NOMO-1 treated with DMSO at 0.1 percent for 48 hours (cell line): ENCODE results near the gene PECR.
"Not testable (repeated sequence)": the region's sequence is repeated elsewhere in the genome, so short reads cannot be mapped to it uniquely, and the experiment has no call there.

Experiments used
- DNase-seq: peaks from one replicate; lab custom pipeline; 2025; ENCODE audit not compliant: unreplicated experiment; lab: John Stamatoyannopoulos, UW

Gene PECR

DNA sequence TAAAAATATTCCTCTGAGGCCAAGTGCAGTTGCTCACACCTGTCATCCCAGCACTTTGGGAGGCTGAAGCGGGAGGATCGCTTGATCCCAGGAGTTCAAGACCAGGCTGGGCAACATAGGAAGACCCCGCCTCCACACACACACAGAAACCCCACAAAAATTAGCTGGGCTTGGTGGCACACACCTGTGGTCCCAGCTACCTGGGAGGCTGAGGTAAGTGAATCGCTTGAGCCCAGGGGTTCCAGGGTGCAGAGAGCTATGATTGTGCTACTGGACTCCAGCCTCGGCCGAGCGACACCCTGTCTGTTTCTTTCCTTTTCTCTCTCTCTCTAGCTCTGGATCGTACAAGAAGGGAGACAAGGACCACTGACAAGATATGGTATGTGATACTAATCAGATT is 25.7 kb upstream of the PECR start:
- DNase-seq: no peak

DNA sequence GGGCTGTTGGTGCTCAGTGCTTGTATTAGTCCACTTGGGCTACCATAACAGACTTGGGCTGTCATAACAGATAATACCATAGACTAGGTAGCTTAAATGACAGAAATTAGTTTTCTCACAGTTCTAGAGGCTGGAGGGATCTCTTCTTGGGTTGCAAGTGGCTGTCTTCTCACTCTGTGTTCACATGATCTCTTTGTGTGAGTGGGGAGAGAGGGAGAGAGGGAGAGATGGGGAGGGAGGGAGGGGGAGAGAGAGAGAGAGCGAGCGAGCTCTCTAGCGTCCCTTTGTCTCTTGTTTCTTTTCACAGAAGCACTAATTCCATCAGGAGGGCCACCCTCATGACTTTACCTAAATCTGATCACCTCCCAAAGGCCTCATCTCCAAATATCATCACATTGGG is 23.1 kb upstream of the PECR start:
- DNase-seq: no peak

DNA sequence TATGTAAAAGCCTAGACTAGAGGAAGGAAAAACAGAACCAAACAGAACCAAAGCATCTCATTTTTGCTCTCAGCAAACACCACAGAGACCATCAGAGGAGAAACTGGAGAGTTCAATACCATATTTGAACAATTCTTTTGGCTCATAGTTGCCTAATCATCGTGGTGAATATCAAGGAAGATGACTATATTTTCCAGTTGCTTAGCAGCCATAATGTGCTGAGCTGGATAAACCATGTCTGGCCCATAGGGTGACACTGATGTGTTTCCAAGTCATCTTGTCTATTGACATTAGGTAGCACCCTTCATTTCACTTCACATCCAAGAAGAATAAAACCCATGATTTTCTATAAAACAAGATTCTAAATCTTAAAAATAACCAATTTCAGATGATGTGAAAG is 21.6 kb upstream of the PECR start:
- no peak for DNase-seq

DNA sequence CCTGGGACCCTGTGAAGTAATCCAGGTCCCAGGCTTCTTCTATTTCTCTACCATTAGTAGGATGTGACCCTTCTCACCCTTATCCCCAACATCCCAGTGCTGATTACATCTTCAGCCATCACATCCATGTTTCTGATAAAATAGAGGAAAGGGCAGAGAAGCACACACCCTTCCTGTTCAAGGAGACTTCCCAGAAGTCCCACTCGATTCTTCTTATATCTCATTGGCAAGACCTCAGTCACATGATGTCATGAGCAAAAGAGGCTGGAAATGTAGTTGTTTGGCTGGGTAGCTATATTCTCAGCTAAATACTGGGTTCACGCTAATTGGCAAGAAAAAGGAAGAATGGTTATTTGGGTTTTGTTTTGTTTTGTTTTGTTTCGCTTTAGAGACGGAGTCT is 19.5 kb upstream of the PECR start:
- no peak for DNase-seq

DNA sequence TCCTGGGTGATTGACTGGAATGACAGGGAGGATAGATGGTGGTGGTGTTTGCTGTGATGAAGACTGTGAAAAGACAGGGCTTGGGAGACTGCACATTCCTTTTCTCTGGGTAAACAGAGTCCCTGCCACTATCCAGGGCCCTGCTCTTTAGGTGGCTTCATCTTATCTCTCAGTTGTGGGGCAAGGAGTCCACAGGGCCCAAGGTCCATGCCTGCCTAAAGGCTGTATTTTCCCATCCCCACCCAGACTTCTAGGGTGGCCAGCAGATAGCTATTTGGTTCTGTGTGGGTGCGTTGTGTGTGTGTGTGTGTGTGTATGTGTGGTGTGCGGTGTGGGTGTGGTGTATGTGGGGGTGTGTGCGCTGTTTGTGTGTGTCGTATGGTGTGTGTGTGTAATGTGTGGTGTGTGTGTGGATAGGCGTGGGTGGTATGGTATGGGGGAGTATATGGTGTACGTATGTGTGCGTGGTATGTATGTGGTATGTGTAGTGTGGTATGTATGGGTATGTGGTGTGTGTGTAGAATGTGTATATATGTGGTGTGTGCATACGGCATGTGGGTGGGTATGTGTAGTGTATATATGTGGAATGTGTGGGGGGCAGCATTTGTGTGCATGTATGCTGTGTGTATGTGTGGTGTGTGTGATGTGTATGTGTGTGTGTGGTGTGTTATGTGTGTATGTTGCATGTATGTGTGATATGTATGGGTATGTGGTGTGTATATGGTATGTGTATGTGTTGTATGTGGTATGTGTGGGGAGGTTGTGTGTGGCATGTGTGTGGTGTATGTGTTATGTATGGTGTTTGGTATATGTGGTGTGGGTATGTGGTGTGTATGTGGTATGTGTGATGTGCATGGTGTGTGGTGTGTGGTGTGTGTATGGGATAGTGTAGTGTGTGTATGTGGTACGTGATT is 17.1 kb upstream of the PECR start:
- no peak for DNase-seq

DNA sequence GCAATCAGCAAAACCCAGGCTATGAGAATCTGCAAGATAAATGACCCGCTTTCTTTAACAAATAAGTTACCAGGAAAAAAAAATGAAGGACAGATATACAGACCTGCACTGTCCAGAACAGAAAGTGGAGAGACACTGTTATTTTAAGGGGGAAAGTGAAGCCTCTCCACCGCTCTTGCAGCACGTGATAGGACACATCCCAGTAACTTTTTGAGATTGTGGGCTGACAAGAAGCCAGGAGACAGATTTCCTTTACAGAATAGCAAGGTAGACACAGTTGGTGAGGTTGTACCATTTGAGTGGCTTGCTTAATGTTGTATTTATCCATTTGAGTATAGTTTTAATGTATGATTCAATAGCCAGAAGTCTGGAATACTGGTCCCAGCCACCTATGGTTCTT is 13.1 kb upstream of the PECR start:
- no peak for DNase-seq

DNA sequence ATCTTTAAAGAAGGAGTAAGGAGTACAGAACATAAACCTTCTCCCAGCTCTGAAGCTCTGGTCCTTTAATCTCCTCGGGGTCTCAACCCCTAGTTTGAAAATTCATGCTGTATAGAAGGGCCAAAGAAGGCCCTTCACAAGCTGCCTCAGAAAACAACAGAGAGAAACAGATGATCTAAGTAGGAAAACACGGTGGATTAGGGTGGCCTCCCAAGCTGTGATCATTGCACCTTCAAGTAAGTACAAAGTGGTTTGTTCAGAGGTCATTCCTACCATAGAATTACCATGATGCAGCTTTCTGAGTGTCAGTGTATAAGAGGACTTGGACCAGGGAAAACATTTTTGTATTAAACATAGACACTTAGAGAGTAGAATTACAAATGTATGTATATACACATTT is 11.0 kb upstream of the PECR start:
- DNase-seq: no peak

DNA sequence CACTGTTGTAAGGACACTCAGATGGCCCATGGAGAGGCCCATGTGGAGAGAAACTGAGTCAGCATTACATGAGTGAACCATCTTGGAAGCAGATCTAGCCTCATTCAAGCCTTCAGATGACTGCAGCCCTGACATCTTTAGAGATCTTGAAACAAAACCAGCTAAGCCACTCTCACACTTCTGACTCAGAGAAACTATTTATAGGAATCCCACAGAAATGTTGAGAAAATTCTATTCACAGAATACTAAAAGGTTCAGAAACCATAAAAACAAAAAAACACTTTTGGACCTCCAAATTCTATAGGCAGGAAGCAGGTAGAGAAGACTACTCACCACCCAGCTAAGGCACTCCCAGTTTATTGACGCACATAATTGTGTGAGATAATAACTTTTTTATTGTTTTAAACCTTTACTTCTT is 8.8 kb upstream of the PECR start:
- DNase-seq: no peak

DNA sequence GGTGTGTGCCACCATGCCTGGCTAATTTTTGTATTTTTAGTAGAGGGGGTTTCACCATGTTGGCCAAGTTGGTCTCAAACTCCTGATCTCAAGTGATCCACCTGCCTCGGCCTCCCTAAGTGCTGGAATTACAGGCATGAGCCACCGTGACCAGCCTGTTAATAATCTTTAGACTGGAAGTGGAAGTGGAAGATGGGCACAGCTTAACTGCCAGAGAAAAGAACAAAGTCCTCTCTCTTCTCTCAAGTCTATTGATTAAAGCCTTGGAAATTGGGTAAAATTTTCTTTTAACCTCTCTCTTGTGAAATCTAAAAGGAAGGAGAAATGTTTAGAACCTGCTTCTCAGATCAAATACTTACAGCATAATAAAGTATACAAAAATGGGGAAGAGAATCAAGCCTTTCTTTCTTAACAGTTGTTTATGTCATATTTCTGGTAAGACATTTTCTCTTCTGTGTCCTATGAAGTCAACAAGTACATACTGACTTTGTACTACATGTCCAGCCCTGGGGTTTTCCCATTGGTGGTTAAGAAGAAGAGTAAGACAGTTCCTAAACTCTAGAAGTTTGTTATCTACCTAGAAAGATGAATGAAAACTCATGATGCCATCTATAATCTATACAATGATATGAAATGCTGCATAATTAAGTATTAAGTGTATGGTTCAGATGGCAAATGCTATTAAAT is 4.7 kb upstream of the PECR start:
- DNase-seq: peak; percentile 4

DNA sequence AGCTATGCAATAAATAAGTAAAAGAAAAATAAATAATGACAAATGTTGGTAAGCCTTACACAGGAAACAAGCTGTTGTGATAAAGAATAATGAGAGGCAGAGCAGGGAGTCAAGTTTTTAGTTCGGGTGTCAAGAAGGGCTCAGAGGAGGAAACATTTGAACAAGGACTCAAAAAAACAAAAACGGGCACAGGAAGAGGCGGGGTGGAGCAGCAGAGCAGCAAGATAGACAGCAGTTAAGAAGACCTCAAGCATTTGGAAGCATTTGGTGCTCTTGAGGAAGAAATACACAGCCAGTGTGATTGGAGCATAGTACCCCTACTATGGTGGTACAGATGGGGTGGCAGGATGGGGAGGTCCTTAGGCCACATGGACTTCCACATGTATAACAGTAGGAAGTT is 2.9 kb upstream of the PECR start:
- DNase-seq: no peak

DNA sequence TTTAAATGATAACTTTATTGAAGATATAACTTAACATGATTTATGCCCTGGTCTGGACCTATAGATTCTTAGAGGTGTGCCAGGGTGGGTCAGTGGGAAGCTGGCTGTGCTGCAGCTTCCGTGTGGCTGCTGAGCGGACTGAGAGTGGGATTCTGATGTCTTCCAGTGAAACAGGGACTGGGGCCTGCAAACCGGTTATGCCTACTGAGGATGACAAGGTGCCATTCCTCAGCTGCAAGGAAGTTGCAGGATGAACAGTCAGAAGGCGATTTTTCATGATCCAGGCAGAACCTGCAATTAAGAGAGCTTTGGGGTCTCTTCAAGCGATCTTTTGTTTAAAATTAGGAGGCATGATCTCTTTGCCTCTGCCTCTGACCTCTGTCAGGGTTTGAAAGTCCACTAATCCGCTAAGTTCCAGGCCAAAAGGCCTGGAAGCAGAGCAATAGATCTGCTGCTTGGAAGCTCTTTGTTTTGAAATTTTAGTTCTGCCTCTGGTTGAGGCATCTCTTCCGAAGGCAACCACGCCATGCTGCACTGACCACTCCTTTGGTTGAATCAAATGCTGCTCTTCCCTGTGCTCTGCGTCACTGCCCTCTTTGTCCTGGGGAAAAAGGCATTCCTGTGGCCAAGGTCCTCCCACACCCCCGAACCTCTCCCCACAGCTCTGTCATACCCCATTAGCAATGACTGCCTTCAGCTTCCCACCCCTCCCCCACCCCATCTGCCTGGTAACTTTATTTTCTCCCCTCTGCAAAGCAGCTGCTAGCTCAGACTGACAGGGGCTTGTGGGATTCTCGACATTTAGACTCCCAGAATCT is 2.1 kb upstream of the PECR start:
- DNase-seq: no peak

DNA sequence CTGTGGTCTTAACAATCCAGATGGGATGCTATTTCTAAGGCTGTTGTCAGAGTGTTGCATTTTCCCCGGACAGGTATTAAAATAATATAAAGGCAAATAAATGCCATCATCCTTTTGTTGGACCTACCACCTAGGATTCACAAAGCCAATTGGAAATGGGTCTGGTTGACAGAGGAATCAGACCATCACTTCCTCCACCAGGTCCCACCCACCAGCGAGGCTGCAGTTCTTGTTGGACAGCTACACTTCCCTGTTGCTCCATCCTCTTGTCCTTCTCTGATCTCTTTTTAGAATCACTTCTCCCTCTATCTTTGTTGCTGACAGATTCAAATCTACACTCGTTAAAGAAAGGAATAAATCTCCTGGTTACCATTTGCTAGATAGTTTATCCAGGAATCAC is 1.2 kb upstream of the PECR start:
- peak; percentile 78 for DNase-seq

DNA sequence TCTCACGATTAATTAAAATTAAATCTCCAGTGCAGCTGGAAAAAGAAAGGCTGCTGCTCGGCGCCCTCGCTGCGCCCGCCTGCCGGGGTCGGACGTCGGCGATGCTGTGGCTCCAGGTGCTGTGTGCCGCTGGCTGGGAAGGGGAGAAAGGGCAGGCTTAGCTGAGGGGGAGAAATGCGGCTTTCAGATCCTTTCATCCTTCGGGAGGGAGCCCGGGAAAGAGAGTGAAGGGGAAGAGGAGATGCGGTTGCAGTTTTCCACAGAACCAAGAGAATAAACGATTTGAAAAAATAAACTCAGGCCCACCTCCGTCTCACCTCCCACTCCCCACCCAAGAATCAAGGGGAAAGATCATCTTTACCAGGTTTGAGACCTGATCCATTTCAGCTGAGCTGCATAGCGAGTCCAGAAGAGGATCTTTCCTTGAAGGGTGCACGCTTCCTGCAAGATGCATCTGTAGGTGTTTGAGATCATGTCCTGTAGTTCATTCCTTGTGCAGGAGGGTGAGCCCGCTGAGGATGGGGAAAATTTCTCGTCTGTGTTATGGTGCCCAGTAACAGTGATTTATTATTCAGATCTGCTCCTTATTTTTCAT is 605 bp upstream of the PECR start:
- no peak for DNase-seq

DNA sequence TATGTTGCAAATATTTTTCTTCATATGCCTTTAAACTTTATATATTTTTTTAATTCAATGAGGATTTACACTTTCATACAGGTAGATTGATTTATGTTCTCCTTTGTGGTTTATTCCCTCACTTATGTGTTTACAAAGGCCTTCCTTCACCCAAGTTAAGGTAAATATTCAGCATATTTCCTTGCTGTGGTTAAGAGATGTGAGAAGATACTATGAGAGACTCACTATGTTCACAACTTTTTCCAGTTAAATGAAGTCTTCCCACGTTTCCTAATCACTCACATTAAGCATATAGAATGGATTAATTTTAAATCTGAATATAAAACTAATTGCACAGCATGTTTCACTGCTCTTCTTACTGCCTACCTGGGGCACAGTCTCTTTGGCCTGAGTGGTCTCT is 597 bp downstream of the PECR start:
- no peak for DNase-seq

DNA sequence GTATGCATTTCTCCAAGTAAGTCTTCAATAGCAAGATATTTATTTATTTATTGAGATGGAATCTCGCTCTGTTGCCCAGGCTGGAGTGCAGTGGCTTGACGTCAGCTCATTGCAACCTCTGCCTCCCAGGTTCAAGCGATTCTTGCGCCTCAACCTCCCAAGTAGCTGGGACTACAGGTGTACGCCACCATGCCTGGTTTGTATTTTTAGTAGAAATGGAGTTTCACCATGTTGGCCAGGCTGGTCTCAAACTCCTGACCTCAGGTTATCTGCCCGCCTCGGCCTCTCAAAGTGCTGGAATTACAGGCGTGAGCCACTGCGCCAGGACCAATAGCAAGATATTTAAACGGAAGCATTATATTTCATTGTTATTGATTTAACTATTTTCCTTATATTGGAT is 1.6 kb downstream of the PECR start:
- not testable (repeated sequence) for DNase-seq

DNA sequence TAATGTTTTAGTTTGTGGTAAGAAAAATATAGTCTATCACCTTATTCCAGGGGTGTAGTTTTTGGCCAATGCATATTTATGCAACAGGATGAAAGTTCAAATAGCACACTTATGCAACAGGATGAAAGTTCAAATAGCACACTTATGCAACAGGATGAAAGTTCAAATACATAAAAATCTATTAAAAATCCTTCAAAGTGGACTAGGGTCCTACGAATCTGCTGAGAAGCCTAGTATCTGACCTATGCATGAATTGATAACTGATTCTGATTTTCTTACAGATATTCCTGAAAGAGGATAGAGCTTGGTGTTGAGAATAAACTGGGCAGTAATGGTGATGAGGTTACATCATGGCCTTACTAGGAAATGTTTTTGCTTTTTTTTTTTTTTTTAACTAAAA is 2.8 kb downstream of the PECR start:
- peak; percentile 28 for DNase-seq

DNA sequence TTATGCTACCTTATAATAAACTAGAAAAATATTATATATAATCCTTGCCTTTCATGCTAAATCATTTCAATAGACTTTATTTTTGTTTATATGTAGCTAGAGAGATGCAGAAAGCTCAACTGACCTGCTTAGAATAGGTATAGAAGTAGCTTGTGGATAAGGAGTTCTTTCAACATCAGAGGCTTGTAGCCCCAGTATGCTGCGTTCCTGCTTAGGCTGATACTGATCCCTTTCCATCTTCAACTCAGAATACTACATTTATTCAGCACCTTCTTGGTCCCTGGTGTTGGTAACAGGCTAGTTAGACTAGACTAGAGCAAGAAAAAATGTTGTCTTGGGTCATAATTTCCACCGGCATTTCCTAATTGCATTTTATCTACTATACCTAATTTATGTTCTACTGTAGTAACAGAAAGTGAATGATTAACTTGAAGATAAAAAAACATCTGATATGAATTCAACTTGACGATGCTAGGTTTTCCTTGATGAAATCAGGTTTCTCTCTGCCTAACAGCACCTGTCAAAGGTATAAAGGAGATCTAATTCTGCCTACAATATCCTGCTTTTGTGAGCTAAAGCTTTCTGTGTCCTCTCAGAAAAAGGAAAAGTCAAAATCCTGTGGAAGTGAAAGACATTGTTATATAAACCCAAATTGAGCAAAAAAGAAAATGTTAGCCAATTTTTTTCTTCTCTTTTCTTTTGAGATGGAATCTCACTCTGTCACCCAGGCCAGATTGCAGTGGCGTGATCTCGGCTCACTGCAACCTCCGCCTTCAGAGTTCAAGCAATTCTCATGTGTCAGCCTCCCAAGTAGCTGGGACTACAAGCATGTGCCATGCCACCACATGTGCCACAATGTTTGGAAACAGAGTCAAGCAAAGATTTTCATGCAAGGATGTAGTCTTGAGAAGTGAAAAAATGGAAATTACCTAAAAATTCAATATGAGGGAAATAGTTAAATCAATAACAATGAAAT is 5.8 kb downstream of the PECR start:
- DNase-seq: no peak

DNA sequence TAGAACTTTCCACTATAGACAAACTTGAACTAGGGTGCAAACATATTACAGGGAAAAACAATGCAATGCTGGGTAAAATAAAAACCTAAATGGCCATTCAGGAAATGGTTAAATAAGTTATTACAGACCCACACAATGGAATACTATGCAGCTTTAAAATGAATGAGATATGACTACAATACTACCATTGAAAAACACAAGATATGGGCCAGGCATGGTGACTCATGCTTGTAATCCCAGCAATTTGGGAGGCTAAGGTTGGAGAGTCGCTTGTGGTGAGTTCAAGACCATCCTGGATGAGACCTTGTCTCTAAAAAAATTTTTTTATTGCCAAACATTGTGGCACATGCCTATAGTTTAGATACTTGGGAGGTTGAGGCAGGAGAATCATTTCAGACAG is 6.8 kb downstream of the PECR start:
- no peak for DNase-seq

DNA sequence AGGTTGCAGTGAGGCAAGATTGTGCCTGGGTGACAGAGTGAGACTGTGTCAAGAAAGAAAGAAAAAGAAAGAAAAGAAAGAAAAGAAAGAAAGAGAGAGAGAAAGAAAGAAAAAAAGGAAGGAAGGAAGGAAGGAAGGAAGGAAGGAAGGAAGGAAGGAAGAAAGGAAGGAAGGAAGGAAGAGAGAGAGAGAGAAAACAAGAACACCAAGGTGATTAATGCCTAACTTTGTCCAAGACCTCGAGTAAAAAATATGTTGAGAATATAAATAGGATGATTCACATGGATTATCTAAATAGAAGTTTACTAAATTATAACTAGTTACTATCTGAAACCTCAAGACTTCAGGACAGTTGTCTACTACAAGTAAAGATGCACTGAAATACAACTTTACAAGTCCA is 7.2 kb downstream of the PECR start:
- DNase-seq: no peak

DNA sequence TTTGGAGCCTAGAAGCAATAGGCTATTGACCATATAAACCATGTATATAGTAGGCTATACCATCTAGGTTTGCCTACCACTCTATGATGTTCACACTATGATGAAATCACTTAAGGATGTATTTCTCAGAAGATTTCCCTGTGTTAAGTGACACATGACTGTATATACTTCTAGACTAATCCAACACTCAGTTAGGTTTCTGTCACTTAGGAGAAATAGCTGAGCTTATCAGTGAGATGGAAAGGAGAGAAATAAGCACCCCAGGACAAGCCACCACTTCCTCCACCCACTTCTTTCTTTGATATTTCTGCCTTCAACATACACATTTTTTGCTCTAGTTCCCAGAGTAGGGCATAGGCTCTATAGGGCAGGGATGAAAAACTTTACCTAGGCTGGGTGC is 7.8 kb downstream of the PECR start:
- DNase-seq: no peak
